H1 (cell line): ENCODE measurements around the gene MEGF9. TPM values are rescaled to one million over a fixed set of nuclear protein-coding genes. Genes with fewer than 3 reads are reported as not detected.

Experiments used
- CTCF ChIA-PET: fragments of 300-600 bp; sonication (Branson Sonifier 250); formaldehyde crosslinking; loops from one replicate; lab custom pipeline; 2021; ENCODE audit not compliant: partially characterized antibody; lab: Charles Lee
- POLR2A ChIA-PET: fragments of 300-600 bp; sonication (Branson Sonifier 250); formaldehyde crosslinking; loops from one replicate; lab custom pipeline; 2021; ENCODE audit warnings: inconsistent platforms; ENCODE audit not compliant: partially characterized antibody; lab: Charles Lee
- DNase-seq, 2 experiments: peaks; one replicate each; pipeline versions ENCODE4 v3.0.0 to v3.0.0-alpha.2; 2010 to 2022; ENCODE audit warnings: low spot score in 2 of 2, low read depth in 1 of 2, mixed read lengths in 1 of 2
- FAIRE-seq: peaks from 2 replicates; lab custom pipeline; 2011; peaks lifted over from hg19 to GRCh38; lab: Jason Lieb, UNC
- H2AFZ ChIP-seq: 2 replicates; pipeline ENCODE4 v1.8.1; 2012; ENCODE audit warnings: low read length, inconsistent platforms
- H2AK5ac ChIP-seq: 2 replicates; pipeline ENCODE4 v1.6.1; 2013; ENCODE audit warnings: low read depth, low read length
- H2BK120ac ChIP-seq: replicated peaks from 2 replicates; pipeline ENCODE3; 2013; ENCODE audit warnings: low read depth, low read length, inconsistent platforms
- H2BK12ac ChIP-seq: 2 replicates; pipeline ENCODE4 v1.6.1; 2013; ENCODE audit warnings: low read depth, low read length
- H2BK15ac ChIP-seq: 2 replicates; pipeline ENCODE4 v1.6.1; 2013; ENCODE audit warnings: low read length
- H2BK20ac ChIP-seq: 2 replicates; pipeline ENCODE4 v1.6.1; 2013; ENCODE audit warnings: low read length
- H2BK5ac ChIP-seq: 2 replicates; pipeline ENCODE4 v1.6.1; 2013; ENCODE audit warnings: low read depth, low read length
- H3K14ac ChIP-seq: 2 replicates; pipeline ENCODE4 v1.6.1; 2013; ENCODE audit warnings: inconsistent platforms; ENCODE audit not compliant: insufficient read length
- H3K18ac ChIP-seq: 2 replicates; pipeline ENCODE4 v1.6.1; 2013; ENCODE audit warnings: low read length; ENCODE audit errors: extremely low read depth
- H3K23ac ChIP-seq: 2 replicates; pipeline ENCODE4 v1.6.1; 2013; ENCODE audit warnings: inconsistent platforms; ENCODE audit not compliant: insufficient read length
- H3K23me2 ChIP-seq: 2 replicates; pipeline ENCODE4 v1.6.1; 2013; ENCODE audit warnings: low read depth, low read length
- H3K27ac ChIP-seq: 2 replicates; pipeline ENCODE4 v1.6.1; 2011; ENCODE audit warnings: low read depth, low read length, inconsistent platforms
- H3K27me3 ChIP-seq, 4 experiments: replicated peaks in 1 of 4; 1 replicate in 1 of 4; 2 replicates in 3 of 4; pipeline versions ENCODE4 v1.6.1 to v1.8.1; 2011 to 2013; ENCODE audit warnings: low read length in 3 of 4, mild to moderate bottlenecking in 3 of 4, inconsistent platforms in 2 of 4, mixed read lengths in 2 of 4, moderate library complexity in 1 of 4; ENCODE audit not compliant: control insufficient read depth in 3 of 4, insufficient read depth in 3 of 4; ENCODE audit errors: extremely low read depth in 1 of 4
- H3K36me3 ChIP-seq, 4 experiments: 2 replicates each; pipeline versions ENCODE4 v1.6.1 to v1.8.1; 2011 to 2013; ENCODE audit warnings: mild to moderate bottlenecking in 4 of 4, low read length in 3 of 4, moderate library complexity in 2 of 4, control low read depth in 1 of 4, inconsistent platforms in 1 of 4; ENCODE audit not compliant: insufficient read depth in 4 of 4, control insufficient read depth in 2 of 4
- H3K4ac ChIP-seq: replicated peaks from 2 replicates; pipeline ENCODE3; 2013; ENCODE audit warnings: low read length, low read depth, mixed read lengths, inconsistent platforms; ENCODE audit not compliant: insufficient read length
- H3K4me1 ChIP-seq, 4 experiments: replicated peaks in 1 of 4; 1 replicate in 1 of 4; 2 replicates in 3 of 4; pipeline versions ENCODE4 v1.6.1 to v1.8.1; 2011 to 2013; ENCODE audit warnings: low read length in 3 of 4, inconsistent platforms in 2 of 4, mixed read lengths in 1 of 4; ENCODE audit not compliant: insufficient read depth in 4 of 4, control insufficient read depth in 3 of 4
- H3K4me2 ChIP-seq, 2 experiments: 2 replicates each; pipeline versions ENCODE4 v1.6.1 to v1.8.1; 2011 to 2013; ENCODE audit warnings: low read depth in 2 of 2, low read length in 2 of 2, control low read depth in 1 of 2, inconsistent platforms in 1 of 2, mild to moderate bottlenecking in 1 of 2; ENCODE audit not compliant: insufficient read depth in 1 of 2
- H3K4me3 ChIP-seq, 4 experiments: fragments of 200-600, 300-600 bp in 1 of 4; sonication (generic), shearing (Covaris generic), sonication (Bioruptor Twin) in 1 of 4; 2 replicates each; pipeline versions ENCODE4 v1.5.1 to v1.8.1; 2011 to 2016; ENCODE audit warnings: low read length in 4 of 4, low read depth in 3 of 4, control low read depth in 2 of 4, inconsistent platforms in 2 of 4, mild to moderate bottlenecking in 2 of 4, mixed read lengths in 1 of 4, moderate library complexity in 1 of 4; ENCODE audit not compliant: insufficient read depth in 2 of 4; ENCODE audit errors: extremely low read depth in 1 of 4
- H3K56ac ChIP-seq: replicated peaks from 2 replicates; pipeline ENCODE3; 2013; ENCODE audit warnings: low read depth, mild to moderate bottlenecking, mixed read lengths, low read length, inconsistent platforms; ENCODE audit not compliant: insufficient read length
- H3K79me1 ChIP-seq: 2 replicates; pipeline ENCODE4 v1.6.1; 2013; ENCODE audit warnings: low read depth, low read length, control low read depth
- H3K79me2 ChIP-seq, 2 experiments: 2 replicates each; pipeline versions ENCODE4 v1.6.1 to v1.8.1; 2012 to 2013; ENCODE audit warnings: low read length in 2 of 2, mild to moderate bottlenecking in 2 of 2, inconsistent platforms in 1 of 2; ENCODE audit not compliant: insufficient read depth in 2 of 2, control insufficient read depth in 1 of 2
- H3K9ac ChIP-seq, 4 experiments: replicated peaks in 1 of 4; 1 replicate in 1 of 4; 2 replicates in 3 of 4; pipeline versions ENCODE4 v1.6.1 to v1.8.1; 2011 to 2013; ENCODE audit warnings: low read depth in 3 of 4, low read length in 3 of 4, control low read depth in 2 of 4, mild to moderate bottlenecking in 2 of 4, moderate library complexity in 2 of 4, inconsistent platforms in 1 of 4; ENCODE audit errors: extremely low read depth in 1 of 4
- H3K9me3 ChIP-seq, 2 experiments: 2 replicates each; pipeline versions ENCODE4 v1.6.1 to v1.8.1; 2012 to 2013; ENCODE audit warnings: mild to moderate bottlenecking in 2 of 2, moderate library complexity in 2 of 2, control low read depth in 1 of 2, inconsistent platforms in 1 of 2, low read depth in 1 of 2, low read length in 1 of 2, mixed read lengths in 1 of 2; ENCODE audit not compliant: insufficient read depth in 2 of 2
- H4K20me1 ChIP-seq, 2 experiments: replicated peaks in 1 of 2; 2 replicates each; pipeline versions ENCODE3 to v1.8.1; 2011 to 2013; ENCODE audit warnings: inconsistent platforms in 2 of 2, low read length in 2 of 2, mild to moderate bottlenecking in 1 of 2; ENCODE audit not compliant: insufficient read depth in 2 of 2, control insufficient read depth in 1 of 2
- H4K5ac ChIP-seq: 2 replicates; pipeline ENCODE4 v1.6.1; 2013; ENCODE audit warnings: low read length, low read depth, mixed read lengths, inconsistent platforms; ENCODE audit not compliant: insufficient read length
- H4K8ac ChIP-seq: 2 replicates; pipeline ENCODE4 v1.8.0; 2013; ENCODE audit warnings: mild to moderate bottlenecking, moderate library complexity, low read length, inconsistent platforms; ENCODE audit not compliant: insufficient read depth; ENCODE audit errors: extremely low read depth
- H4K91ac ChIP-seq: replicated peaks from 2 replicates; pipeline ENCODE3; 2013; ENCODE audit warnings: low read length, mixed read lengths, inconsistent platforms; ENCODE audit not compliant: insufficient read length
- ASH2L ChIP-seq: fragments of 200-600, 300-600 bp; sonication (generic); IDR thresholded peaks from one replicate; pipeline ENCODE4 v1.7.1; 2017; ENCODE audit warnings: low read length
- CHD1 ChIP-seq: IDR thresholded peaks from 2 replicates; pipeline ENCODE4 v1.6.1; 2012; ENCODE audit warnings: low read depth, low read length, improper control_type of control experiment
- EGR1 ChIP-seq: IDR thresholded peaks from 2 replicates; pipeline ENCODE4 v1.6.1; 2011; ENCODE audit warnings: low read depth, low read length, borderline replicate concordance
- GABPA ChIP-seq: IDR thresholded peaks from 2 replicates; pipeline ENCODE4 v1.6.1; 2011; ENCODE audit warnings: mild to moderate bottlenecking, low read length, moderate library complexity, borderline replicate concordance; ENCODE audit not compliant: insufficient read depth
- POLR2AphosphoS5 ChIP-seq: IDR thresholded peaks from 2 replicates; pipeline ENCODE4 v1.6.1; 2011; ENCODE audit warnings: low read depth, low read length
- RFX5 ChIP-seq: IDR thresholded peaks from 2 replicates; pipeline ENCODE4 v1.6.1; 2011; ENCODE audit warnings: low read depth, low read length, improper control_type of control experiment, borderline replicate concordance
- SIN3A ChIP-seq, 2 experiments: IDR thresholded peaks in 1 of 2; conservative IDR thresholded peaks in 1 of 2; 2 replicates each; pipeline ENCODE4 v1.6.1; 2011 to 2012; ENCODE audit warnings: low read length in 2 of 2, improper control_type of control experiment in 1 of 2, low read depth in 1 of 2, mild to moderate bottlenecking in 1 of 2
- SIX5 ChIP-seq: IDR thresholded peaks from 2 replicates; pipeline ENCODE4 v1.6.1; 2011; ENCODE audit warnings: mild to moderate bottlenecking, low read depth, low read length
- polyA plus RNA-seq, 7 experiments: library from polyadenylated mRNA; depleted of rRNA in 3 of 7; stranded (reverse) in 5 of 7; unstranded in 2 of 7; fragments of >200 nt in 5 of 7; fragments of 200-250 nt in 2 of 7; gene quantifications; 1 replicate in 5 of 7; 2 replicates in 1 of 7; 4 replicates in 1 of 7; pipeline versions ENCODE4 v1.2.1 to v1.2.3, GENCODE V29; 2011 to 2013; ENCODE audit warnings: missing spikeins in 2 of 7, mixed read lengths in 2 of 7
- total RNA-seq: library from RNA; stranded (reverse); fragmentation: NEBNext Ultra II Directional; extraction: Animal tissue kit (Norgen Biotek cat#: 25700); gene quantifications from 2 replicates; pipeline ENCODE4 v1.2.1, GENCODE V29; 2021

MEGF9 gene
- total and polyA plus RNA-seq, 2 of the 8 experiments (the other 6 are each of a cell fraction or from before 2014, with no cell fraction given), result 0.45 to 1.8 TPM

DNA sequence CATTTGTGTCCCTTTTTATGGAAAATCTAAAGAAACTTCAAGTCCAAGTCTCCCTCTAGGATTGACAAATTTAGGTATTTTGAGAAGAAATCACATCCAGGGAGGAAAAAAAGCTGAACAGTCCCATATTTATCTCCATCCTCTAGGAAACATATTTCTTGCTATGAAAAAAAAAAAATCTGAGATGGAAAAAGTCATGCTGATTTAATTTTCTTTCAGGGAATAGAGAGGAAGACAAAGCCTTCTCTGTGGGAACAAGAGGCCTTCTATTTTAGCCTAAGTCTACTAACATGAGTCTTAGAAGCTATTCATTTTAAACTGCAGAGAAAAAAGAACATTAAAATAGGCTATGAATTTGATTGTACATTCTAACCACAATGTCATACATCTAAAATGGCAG is 71.2 kb downstream of the MEGF9 start:
- DNase-seq, result no peak
- Histone ChIP-seq H3K23ac (no peak overlapping the region), H2AFZ (no peak overlapping the region), H2BK5ac (no peak overlapping the region), H3K9me3 (no peaks in the 10 kb centered on the region), H3K27ac (no peak overlapping the region), H4K5ac (no peak overlapping the region), H4K20me1 (no peaks in the 10 kb centered on the region), H2BK15ac (no peak overlapping the region), H4K91ac (no peak overlapping the region), H3K4me1 (no peaks in the 10 kb centered on the region), H2BK12ac (no peak overlapping the region), H3K9ac (no peak overlapping the region), H3K4ac (no peak overlapping the region), H3K18ac (no peak overlapping the region), H2AK5ac (no peak overlapping the region), H4K8ac (no peak overlapping the region), H3K14ac (no peak overlapping the region), H3K4me2 (no peak overlapping the region), H3K4me3 (no peak overlapping the region), H3K23me2 (no peaks in the 10 kb centered on the region; the same call in 1 of the 2 replicates), H3K79me2 (no peaks in the 10 kb centered on the region), H3K36me3 (no peaks in the 10 kb centered on the region), H3K79me1 (no peaks in the 10 kb centered on the region), H3K27me3 (no peaks in the 10 kb centered on the region), H3K56ac (no peak overlapping the region), H2BK120ac (no peak overlapping the region), H2BK20ac (no peak overlapping the region)
- no peak for FAIRE-seq
- ChIA-PET CTCF (interaction anchor here (0.6 to 1.7 kb wide), 5 partner anchors 22 to 728 kb away, joined by 3 to 5 read pairs (median 3); no protein-coding TSS in a partner anchor), POLR2A (no interaction called here)
- TF ChIP-seq EGR1 (no peak), RFX5 (no peak), SIX5 (no peak), CHD1 (no peak), ASH2L (no peak), POLR2AphosphoS5 (no peak), SIN3A (conservative IDR thresholded peaks at IDR 0.05 in 1 of 2, IDR thresholded peaks at IDR 0.05 in 1 of 2; ENCODE audit: low read depth in 1 of 2, low read length in 2 of 2) (no peak), GABPA (no peak)
